HEK293 (cell line): ENCODE data around the gene DLG3.

ENCODE experiments used
- CTCF ChIA-PET: fragments of 350-600 bp; formaldehyde crosslinking; extraction: SDS; loops from one replicate; lab custom pipeline; 2021; ENCODE audit warnings: antibody characterized with exemption; lab: Yijun Ruan, JAX
- POLR2A ChIA-PET: fragments of 300-600 bp; formaldehyde crosslinking; extraction: SDS; loops from one replicate; lab custom pipeline; 2020; ENCODE audit warnings: antibody characterized with exemption, inconsistent platforms; lab: Yijun Ruan, JAX
- H3K27ac ChIP-seq: fragments of 200-500 bp; sonication (Bioruptor generic); 2 replicates; pipeline ENCODE4 v1.5.1; 2014; ENCODE audit warnings: low read depth, low read length, control low read depth, inconsistent platforms; ENCODE audit errors: extremely low read depth
- H3K36me3 ChIP-seq, 2 experiments: fragments of 200-500 bp in 1 of 2; sonication (Bioruptor generic) in 1 of 2; 1 replicate in 1 of 2; 2 replicates in 1 of 2; pipeline ENCODE4 v1.5.1; 2014 to 2017; ENCODE audit warnings: inconsistent platforms in 2 of 2, low read length in 2 of 2; ENCODE audit not compliant: control insufficient read depth in 2 of 2, insufficient read depth in 1 of 2
- H3K4me1 ChIP-seq: fragments of 200-500 bp; sonication (Bioruptor generic); 2 replicates; pipeline ENCODE4 v1.5.1; 2014; ENCODE audit warnings: mild to moderate bottlenecking, low read length, inconsistent platforms; ENCODE audit not compliant: control insufficient read depth, insufficient read depth
- H3K4me3 ChIP-seq: 2 replicates; pipeline ENCODE4 v1.5.1; 2011; ENCODE audit warnings: low read depth, mild to moderate bottlenecking, control low read depth, low read length, moderate library complexity
- H3K9me3 ChIP-seq: fragments of 200-500 bp; sonication (Bioruptor generic); 2 replicates; pipeline ENCODE4 v1.5.1; 2014; ENCODE audit warnings: low read depth, low read length, inconsistent platforms; ENCODE audit not compliant: control insufficient read depth, insufficient read depth
- HOXD13 ChIP-seq: sonication (generic); formaldehyde crosslinking; IDR thresholded peaks from 2 replicates; pipeline ENCODE4 v1.8.0; 2022; ENCODE audit warnings: missing genetic modification reagents, borderline replicate concordance
- MZF1 ChIP-seq: fragments of 450-650 bp; formaldehyde crosslinking; IDR thresholded peaks from 2 replicates; pipeline ENCODE4 v1.5.1; 2017; ENCODE audit warnings: missing biosample characterization, missing genetic modification characterization, borderline replicate concordance
- PRDM10 ChIP-seq: fragments of 450-650 bp; formaldehyde crosslinking; IDR thresholded peaks from 2 replicates; pipeline ENCODE4 v1.5.1; 2016; ENCODE audit warnings: missing biosample characterization, missing genetic modification characterization
- TCF7L2 ChIP-seq: IDR thresholded peaks from 2 replicates; pipeline ENCODE4 v1.6.1; 2011; ENCODE audit warnings: low read depth, mild to moderate bottlenecking, inconsistent platforms, low read length, moderate library complexity, borderline replicate concordance
- ZBTB1 ChIP-seq: fragments of 450-650 bp; formaldehyde crosslinking; IDR thresholded peaks from 2 replicates; pipeline ENCODE4 v1.5.1; 2016; ENCODE audit warnings: missing biosample characterization, missing genetic modification characterization
- ZBTB17 ChIP-seq: fragments of 450-650 bp; formaldehyde crosslinking; IDR thresholded peaks from 2 replicates; pipeline ENCODE4 v1.5.1; 2016; ENCODE audit warnings: missing biosample characterization, missing genetic modification characterization
- ZFP69B ChIP-seq: fragments of 450-650 bp; formaldehyde crosslinking; IDR thresholded peaks from 2 replicates; pipeline ENCODE4 v1.5.1; 2016; ENCODE audit warnings: missing biosample characterization, missing genetic modification characterization
- ZIC2 ChIP-seq: fragments of 450-650 bp; formaldehyde crosslinking; IDR thresholded peaks from 2 replicates; pipeline ENCODE4 v1.5.1; 2016; ENCODE audit warnings: missing biosample characterization, missing genetic modification characterization
- ZNF266 ChIP-seq: fragments of 450-650 bp; formaldehyde crosslinking; IDR thresholded peaks from 2 replicates; pipeline ENCODE4 v1.5.1; 2016; ENCODE audit warnings: missing biosample characterization, missing genetic modification characterization, low read depth
- ZNF341 ChIP-seq: fragments of 450-650 bp; formaldehyde crosslinking; IDR thresholded peaks from 2 replicates; pipeline ENCODE4; 2016; ENCODE audit warnings: low read depth, missing biosample characterization, missing genetic modification characterization
- ZNF354C ChIP-seq: fragments of 450-650 bp; formaldehyde crosslinking; IDR thresholded peaks from 2 replicates; pipeline ENCODE4 v1.5.1; 2016; ENCODE audit warnings: missing biosample characterization, missing genetic modification characterization, low read depth, borderline replicate concordance
- ZNF529 ChIP-seq: fragments of 450-650 bp; formaldehyde crosslinking; IDR thresholded peaks from 2 replicates; pipeline ENCODE4 v1.5.1; 2017; ENCODE audit warnings: missing genetic modification characterization, missing biosample characterization; ENCODE audit not compliant: insufficient replicate concordance
- ZNF530 ChIP-seq: fragments of 450-650 bp; formaldehyde crosslinking; IDR thresholded peaks from 2 replicates; pipeline ENCODE4 v1.5.1; 2016; ENCODE audit warnings: low read depth, missing biosample characterization, missing genetic modification characterization
- ZNF585B ChIP-seq: fragments of 450-650 bp; formaldehyde crosslinking; IDR thresholded peaks from 2 replicates; pipeline ENCODE4 v1.5.1; 2016; ENCODE audit warnings: missing biosample characterization, missing genetic modification characterization
- ZNF596 ChIP-seq: fragments of 450-650 bp; IDR thresholded peaks from 2 replicates; pipeline ENCODE4 v1.5.0; 2018; ENCODE audit warnings: missing biosample characterization, mild to moderate bottlenecking, missing genetic modification characterization, moderate library complexity
- ZNF610 ChIP-seq: fragments of 450-650 bp; formaldehyde crosslinking; IDR thresholded peaks from 2 replicates; pipeline ENCODE4 v1.5.1; 2016; ENCODE audit warnings: missing biosample characterization, missing genetic modification characterization, borderline replicate concordance
- TF ChIP-seq, protein P1 (sequence below): fragments of 450-650 bp; formaldehyde crosslinking; IDR thresholded peaks from 2 replicates; pipeline ENCODE4 v1.5.1; 2016; ENCODE audit warnings: missing biosample characterization, missing genetic modification characterization
- TF ChIP-seq, protein P2 (sequence below): fragments of 450-650 bp; formaldehyde crosslinking; IDR thresholded peaks from 2 replicates; pipeline ENCODE4 v1.5.1; 2016; ENCODE audit warnings: missing biosample characterization, missing genetic modification characterization

Gene DLG3

GRCh38 chrX:70494441-70494840, 49.8 kb downstream of the DLG3 start (continued):
- TF ChIP-seq PRDM10 (tag by site-specific recombination) (peak; percentile 52), ZNF596 (tag by site-specific recombination) (no peak), ZNF610 (no peak), ZIC2 (tag by site-specific recombination) (no peak), MZF1 (tag by site-specific recombination) (no peak), ZNF529 (tag by site-specific recombination) (no peak), ZBTB1 (tag by site-specific recombination) (no peak), ZNF266 (tag by site-specific recombination) (peak; percentile 88; the same call in 1 of the 2 replicates), TCF7L2 (no peak)
- TF ChIP-seq, protein P1, sequence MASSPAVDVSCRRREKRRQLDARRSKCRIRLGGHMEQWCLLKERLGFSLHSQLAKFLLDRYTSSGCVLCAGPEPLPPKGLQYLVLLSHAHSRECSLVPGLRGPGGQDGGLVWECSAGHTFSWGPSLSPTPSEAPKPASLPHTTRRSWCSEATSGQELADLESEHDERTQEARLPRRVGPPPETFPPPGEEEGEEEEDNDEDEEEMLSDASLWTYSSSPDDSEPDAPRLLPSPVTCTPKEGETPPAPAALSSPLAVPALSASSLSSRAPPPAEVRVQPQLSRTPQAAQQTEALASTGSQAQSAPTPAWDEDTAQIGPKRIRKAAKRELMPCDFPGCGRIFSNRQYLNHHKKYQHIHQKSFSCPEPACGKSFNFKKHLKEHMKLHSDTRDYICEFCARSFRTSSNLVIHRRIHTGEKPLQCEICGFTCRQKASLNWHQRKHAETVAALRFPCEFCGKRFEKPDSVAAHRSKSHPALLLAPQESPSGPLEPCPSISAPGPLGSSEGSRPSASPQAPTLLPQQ (tag by site-specific recombination), result 0 out of 2 replicates have a peak, but pooled peaks have one; percentile 30
- TF ChIP-seq, protein P2, sequence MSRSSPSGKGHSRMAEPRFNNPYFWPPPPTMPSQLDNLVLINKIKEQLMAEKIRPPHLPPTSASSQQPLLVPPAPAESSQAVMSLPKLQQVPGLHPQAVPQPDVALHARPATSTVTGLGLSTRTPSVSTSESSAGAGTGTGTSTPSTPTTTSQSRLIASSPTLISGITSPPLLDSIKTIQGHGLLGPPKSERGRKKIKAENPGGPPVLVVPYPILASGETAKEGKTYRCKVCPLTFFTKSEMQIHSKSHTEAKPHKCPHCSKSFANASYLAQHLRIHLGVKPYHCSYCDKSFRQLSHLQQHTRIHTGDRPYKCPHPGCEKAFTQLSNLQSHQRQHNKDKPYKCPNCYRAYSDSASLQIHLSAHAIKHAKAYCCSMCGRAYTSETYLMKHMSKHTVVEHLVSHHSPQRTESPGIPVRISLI (tag by site-specific recombination), result no peak
- TF ChIP-seq, all 188 proteins: peak for 4

DNA sequence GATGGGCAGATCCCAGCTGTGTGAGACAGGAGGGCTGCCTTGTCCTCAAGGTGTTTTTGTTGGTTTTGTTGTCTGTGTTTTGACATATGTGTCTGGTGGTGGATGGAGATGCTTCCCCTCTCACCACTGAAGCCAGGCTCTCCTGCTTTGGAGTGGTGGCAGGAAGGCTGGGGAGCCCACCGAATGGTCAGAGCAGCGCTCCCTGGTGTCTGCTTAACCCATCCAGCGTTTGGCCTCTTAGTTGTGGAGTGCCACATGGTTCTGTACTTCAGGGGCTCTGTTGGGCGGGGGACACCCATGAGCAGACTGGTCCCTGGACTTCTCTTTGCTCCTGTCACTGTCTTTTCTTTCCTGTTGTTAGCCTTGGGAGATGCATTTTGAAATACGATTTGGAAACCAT, 51.9 kb downstream of the DLG3 start:
- TF ChIP-seq ZNF530 (tag by site-specific recombination), result no peak
- no peak for TF ChIP-seq ZNF354C
- TF ChIP-seq TCF7L2, result no peak
- TF ChIP-seq HOXD13 (CRISPR knock-in tag), result no peak
- TF ChIP-seq ZFP69B (tag by site-specific recombination), result no peak
- TF ChIP-seq ZBTB17 (tag by site-specific recombination), result no peak
- H3K4me3 ChIP-seq, result no peak overlapping the region
- no peak overlapping the region for H3K27ac ChIP-seq
- peaks cover 13 to 100% of the 10 kb centered on the region in 2 experiments for H3K36me3 ChIP-seq
- POLR2A ChIA-PET, result no interaction called here
- H3K9me3 ChIP-seq, result no peaks in the 10 kb centered on the region
- CTCF ChIA-PET, result interaction anchor here (1.2 kb wide), 1 partner anchor 42 kb away, joined by 3 read pairs; no protein-coding TSS in a partner anchor
- H3K4me1 ChIP-seq, result no peaks in the 10 kb centered on the region

DNA sequence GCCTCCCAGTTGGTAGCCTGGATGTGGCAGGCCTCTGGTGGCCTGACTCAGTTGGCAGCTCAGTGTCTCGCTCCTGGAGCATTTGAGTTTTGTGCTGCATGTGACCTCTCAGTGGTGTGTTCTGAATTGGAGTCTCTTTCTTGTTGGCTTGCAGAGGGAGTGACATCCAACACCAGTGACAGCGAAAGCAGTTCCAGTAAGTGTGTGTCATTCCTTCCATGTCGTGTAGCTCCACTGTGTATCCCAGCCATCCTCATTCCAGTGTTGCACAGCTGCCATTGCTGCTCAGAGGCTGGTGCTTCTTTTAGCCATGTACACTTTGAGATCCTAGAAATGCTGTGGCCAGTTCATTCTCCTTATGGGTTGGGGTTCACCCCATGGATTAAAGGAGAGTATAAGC, 52.4 kb downstream of the DLG3 start:
- Histone ChIP-seq H3K4me3 (no peak overlapping the region), H3K27ac (no peak overlapping the region), H3K9me3 (no peaks in the 10 kb centered on the region), H3K4me1 (no peaks in the 10 kb centered on the region), H3K36me3 (peaks cover 13 to 100% of the 10 kb centered on the region in 2 experiments)
- TF ChIP-seq ZNF341 (tag by site-specific recombination) (peak; percentile 71), ZFP69B (tag by site-specific recombination) (no peak), ZNF585B (tag by site-specific recombination) (no peak)
- ChIA-PET CTCF (interaction anchor here (1.2 kb wide), 1 partner anchor 43 kb away, joined by 3 read pairs; no protein-coding TSS in a partner anchor), POLR2A (no interaction called here)
